Measurements from ENCODE around the gene UGGT1. TPM values are rescaled to one million over a fixed set of nuclear protein-coding genes. Genes with fewer than 3 reads are reported as not detected.

UGGT1 gene
- total RNA-seq, 2 donors from 2014 or later = 66.9 to 78.6 TPM

DNA sequence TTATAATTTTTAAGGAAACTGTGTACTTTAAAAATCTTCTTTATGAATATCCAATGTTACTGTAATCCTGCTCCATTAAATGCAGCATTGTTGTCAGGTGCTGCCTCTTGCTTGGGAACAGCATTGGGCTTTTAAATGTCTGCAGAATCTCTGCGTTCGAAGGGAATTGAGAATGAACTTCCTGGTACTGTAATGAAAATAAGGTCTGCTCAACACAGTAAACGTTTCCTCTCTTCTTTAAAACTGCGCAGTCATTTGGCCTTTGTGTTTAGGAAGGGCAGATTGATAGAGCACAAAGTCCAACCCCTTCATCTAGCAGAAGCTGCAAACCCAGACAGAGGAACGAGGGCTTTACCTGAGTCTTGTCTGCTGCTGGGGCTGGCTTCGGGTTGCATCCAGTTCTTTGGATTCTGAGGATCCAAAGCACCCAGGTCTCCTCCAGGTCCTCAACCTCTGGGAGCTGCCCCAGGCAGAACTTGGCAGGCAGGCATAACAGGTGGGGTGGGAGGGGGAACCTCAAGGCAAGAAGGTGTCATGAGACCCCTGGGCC, 104.5 kb downstream of the UGGT1 start:
- Histone ChIP-seq H3K9me3 (ENCODE audit: control insufficient read depth, low read length) (no peaks in the 10 kb centered on the region), H3K27ac (ENCODE audit: low read depth, low read length) (no peak overlapping the region), H3K4me3 (ENCODE audit: low read length) (no peak overlapping the region), H3K27me3 (ENCODE audit: control insufficient read depth, insufficient read depth, low read length, poor library complexity, severe bottlenecking) (no peaks in the 10 kb centered on the region), H3K4me1 (ENCODE audit: control insufficient read depth, insufficient read depth, low read length) (peaks cover 5% of the 10 kb centered on the region), H3K9ac (ENCODE audit: extremely low read depth, low read length, poor library complexity, severe bottlenecking) (no peak overlapping the region), H3K36me3 (ENCODE audit: control insufficient read depth, insufficient read depth, low read length) (peaks cover 15% of the 10 kb centered on the region)
- Mint-ChIP-seq H3K36me3 (ENCODE audit: low read depth) (peaks cover 29% of the 10 kb centered on the region), H3K4me1 (peaks cover 21% of the 10 kb centered on the region), H3K27me3 (ENCODE audit: insufficient read depth) (no peaks in the 10 kb centered on the region), H3K9me3 (no peaks in the 10 kb centered on the region), H3K27ac (peak overlapping the region; percentile 32), H3K4me3 (no peak overlapping the region)
- 92 to 98% methylated on average over 4 to 6 of the region's 6 CpGs for WGBS, 2 experiments (ENCODE audit: insufficient coverage in 1 of 2, insufficient read length in 1 of 2)
- DNase-seq = no peak
- TF ChIP-seq, protein P1, sequence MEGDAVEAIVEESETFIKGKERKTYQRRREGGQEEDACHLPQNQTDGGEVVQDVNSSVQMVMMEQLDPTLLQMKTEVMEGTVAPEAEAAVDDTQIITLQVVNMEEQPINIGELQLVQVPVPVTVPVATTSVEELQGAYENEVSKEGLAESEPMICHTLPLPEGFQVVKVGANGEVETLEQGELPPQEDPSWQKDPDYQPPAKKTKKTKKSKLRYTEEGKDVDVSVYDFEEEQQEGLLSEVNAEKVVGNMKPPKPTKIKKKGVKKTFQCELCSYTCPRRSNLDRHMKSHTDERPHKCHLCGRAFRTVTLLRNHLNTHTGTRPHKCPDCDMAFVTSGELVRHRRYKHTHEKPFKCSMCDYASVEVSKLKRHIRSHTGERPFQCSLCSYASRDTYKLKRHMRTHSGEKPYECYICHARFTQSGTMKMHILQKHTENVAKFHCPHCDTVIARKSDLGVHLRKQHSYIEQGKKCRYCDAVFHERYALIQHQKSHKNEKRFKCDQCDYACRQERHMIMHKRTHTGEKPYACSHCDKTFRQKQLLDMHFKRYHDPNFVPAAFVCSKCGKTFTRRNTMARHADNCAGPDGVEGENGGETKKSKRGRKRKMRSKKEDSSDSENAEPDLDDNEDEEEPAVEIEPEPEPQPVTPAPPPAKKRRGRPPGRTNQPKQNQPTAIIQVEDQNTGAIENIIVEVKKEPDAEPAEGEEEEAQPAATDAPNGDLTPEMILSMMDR (conservative IDR thresholded peaks at IDR 0.05) = no peak

DNA sequence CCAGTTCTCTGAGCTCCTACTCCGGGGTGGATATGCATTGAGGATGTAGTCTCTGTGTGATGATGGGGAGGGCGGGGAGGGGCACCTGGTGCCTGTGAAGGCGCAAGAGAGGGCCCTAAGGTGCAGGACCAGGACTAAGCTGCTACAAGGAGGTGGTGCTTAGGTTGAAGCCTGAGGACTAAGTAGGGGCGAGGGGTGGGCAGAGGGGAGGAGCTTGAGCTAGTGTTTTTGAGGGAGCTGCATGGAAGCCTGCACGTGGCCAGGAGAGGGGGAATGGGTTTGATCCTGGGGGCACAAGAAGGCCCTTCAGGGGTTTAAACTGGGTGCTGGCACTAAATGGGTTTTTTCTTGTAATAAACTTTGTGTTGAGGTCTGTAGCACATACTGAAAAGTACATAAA, 105.0 kb downstream of the UGGT1 start:
- Histone ChIP-seq H3K27ac (ENCODE audit: low read depth, low read length) (no peak overlapping the region), H3K27me3 (ENCODE audit: control insufficient read depth, insufficient read depth, low read length, poor library complexity, severe bottlenecking) (no peaks in the 10 kb centered on the region), H3K4me3 (ENCODE audit: low read length) (no peak overlapping the region), H3K4me1 (ENCODE audit: control insufficient read depth, insufficient read depth, low read length) (peaks cover 5% of the 10 kb centered on the region), H3K9ac (ENCODE audit: extremely low read depth, low read length, poor library complexity, severe bottlenecking) (no peak overlapping the region), H3K36me3 (ENCODE audit: control insufficient read depth, insufficient read depth, low read length) (peaks cover 10% of the 10 kb centered on the region), H3K9me3 (ENCODE audit: control insufficient read depth, low read length) (no peaks in the 10 kb centered on the region)
- Mint-ChIP-seq H3K27me3 (ENCODE audit: insufficient read depth) (no peaks in the 10 kb centered on the region), H3K4me3 (no peak overlapping the region), H3K4me1 (peaks cover 21% of the 10 kb centered on the region), H3K27ac (peak overlapping the region; percentile 38), H3K9me3 (no peaks in the 10 kb centered on the region), H3K36me3 (ENCODE audit: low read depth) (peaks cover 24% of the 10 kb centered on the region)
- TF ChIP-seq, protein P1 (conservative IDR thresholded peaks at IDR 0.05) = no peak
- WGBS, 2 experiments (ENCODE audit: insufficient coverage in 1 of 2, insufficient read length in 1 of 2) = 69 to 89% methylated on average over 3 to 5 of the region's 5 CpGs
- DNase-seq = peak; percentile 81

DNA sequence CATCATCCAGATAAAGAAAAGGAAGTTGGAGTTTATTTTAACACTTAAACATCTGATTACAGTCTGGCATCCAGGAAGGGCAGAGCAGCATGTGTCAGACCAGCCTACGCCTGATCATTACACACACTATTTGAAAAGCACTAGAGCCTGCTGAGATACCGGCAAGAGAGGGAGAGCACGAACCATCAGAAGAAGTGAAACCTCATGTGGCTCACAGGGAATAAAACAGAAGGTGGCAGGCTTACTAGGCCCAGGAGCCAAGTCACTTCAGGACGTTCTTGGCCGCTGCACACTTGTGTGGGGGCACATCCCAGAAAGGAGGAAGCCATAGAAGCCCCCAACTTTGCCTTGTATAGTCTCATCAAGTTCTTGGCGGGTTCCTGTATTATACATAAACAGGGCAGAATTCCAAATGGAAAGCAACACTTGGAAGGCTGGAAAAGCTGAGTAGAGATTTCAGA, 105.5 kb downstream of the UGGT1 start:
- 64 to 78% methylated on average over 4 to 6 of the region's 6 CpGs for WGBS, 2 experiments (ENCODE audit: insufficient coverage in 1 of 2, insufficient read length in 1 of 2)

More for the DNA sequence above, 105.5 kb downstream of the UGGT1 start:
- Mint-ChIP-seq H3K27ac (peak overlapping the region; percentile 38), H3K9me3 (no peaks in the 10 kb centered on the region), H3K36me3 (ENCODE audit: low read depth) (peaks cover 20% of the 10 kb centered on the region), H3K4me1 (peaks cover 21% of the 10 kb centered on the region), H3K27me3 (ENCODE audit: insufficient read depth) (no peaks in the 10 kb centered on the region), H3K4me3 (no peak overlapping the region)
- TF ChIP-seq, protein P1 (conservative IDR thresholded peaks at IDR 0.05) = no peak
- H3K4me3 ChIP-seq (ENCODE audit: low read length) = no peak overlapping the region
- DNase-seq = peak; percentile 70
- no peaks in the 10 kb centered on the region for H3K9me3 ChIP-seq (ENCODE audit: control insufficient read depth, low read length)
- peaks cover 6% of the 10 kb centered on the region for H3K36me3 ChIP-seq (ENCODE audit: control insufficient read depth, insufficient read depth, low read length)
- H3K27ac ChIP-seq (ENCODE audit: low read depth, low read length) = no peak overlapping the region
- peaks cover 5% of the 10 kb centered on the region for H3K4me1 ChIP-seq (ENCODE audit: control insufficient read depth, insufficient read depth, low read length)
- no peak overlapping the region for H3K9ac ChIP-seq (ENCODE audit: extremely low read depth, low read length, poor library complexity, severe bottlenecking)
- H3K27me3 ChIP-seq (ENCODE audit: control insufficient read depth, insufficient read depth, low read length, poor library complexity, severe bottlenecking) = no peaks in the 10 kb centered on the region

Measured in endodermal cell (in vitro differentiated cells).